HG03139 (cell line): ENCODE results near the gene OR2V1.

Experiments used
- ATAC-seq: cut with Tn5 transposase; IDR thresholded peaks from one replicate; pipeline ENCODE4 v1.9.1; 2021; ENCODE audit not compliant: unreplicated experiment

OR2V1 gene

GRCh38 chr5:181076920-181077319 is 54.0 kb downstream of the OR2V1 start:
- ATAC-seq = no peak
